HG03060 (cell line): ENCODE data around the gene PLCG2.

Experiments used
- ATAC-seq: cut with Tn5 transposase; IDR thresholded peaks from one replicate; pipeline ENCODE4 v1.9.1; 2021; ENCODE audit warnings: low read depth, moderate number of reproducible peaks; ENCODE audit not compliant: unreplicated experiment

Gene PLCG2

GRCh38 chr16:81838794-81839193, 59.7 kb downstream of the PLCG2 start:
- no peak for ATAC-seq

- peak; percentile 35 for ATAC-seq
Measured at GRCh38 chr16:81841722-81842121, 62.6 kb downstream of the PLCG2 start.

- ATAC-seq: no peak
Measured at GRCh38 chr16:81842564-81843242, 63.6 kb downstream of the PLCG2 start.

DNA sequence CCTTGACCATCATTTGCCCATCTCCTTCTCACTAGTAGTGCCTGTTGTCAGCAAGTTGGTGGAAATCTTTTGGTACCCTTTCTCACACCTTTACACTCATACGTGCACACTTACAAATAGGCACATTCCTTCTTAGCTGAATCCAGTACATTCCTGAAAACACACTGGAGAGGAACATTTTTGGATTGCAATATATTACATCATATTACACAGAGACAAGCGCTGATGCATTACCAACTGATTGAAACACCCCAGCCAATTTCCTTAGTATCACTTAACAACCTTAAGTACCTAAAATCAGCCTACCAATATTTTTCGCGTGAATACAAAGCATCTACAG, 64.1 kb downstream of the PLCG2 start:
- no peak for ATAC-seq

- no peak for ATAC-seq
Measured at GRCh38 chr16:81843683-81844082, 64.6 kb downstream of the PLCG2 start.

DNA sequence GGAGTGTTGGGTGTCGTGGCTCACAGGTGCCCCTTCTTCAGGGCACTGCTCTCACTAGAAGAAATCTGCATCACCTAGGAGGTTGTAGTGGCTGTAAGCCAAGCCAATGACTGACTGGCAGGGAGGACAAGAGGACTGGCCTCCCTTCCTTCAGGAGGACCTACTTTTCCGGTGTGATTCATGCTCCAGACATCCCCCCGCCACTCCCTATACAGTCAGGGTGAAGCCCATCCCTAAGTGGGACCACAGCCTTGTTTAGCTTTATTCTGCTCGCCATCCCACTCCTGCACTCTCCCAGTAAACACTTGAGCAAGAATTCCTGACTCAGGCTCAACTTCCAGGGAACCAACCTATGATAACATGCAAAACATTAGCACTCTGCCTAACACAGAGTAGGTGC, 67.0 kb downstream of the PLCG2 start:
- no peak for ATAC-seq

- ATAC-seq: no peak
Measured at GRCh38 chr16:81848306-81848853, 69.3 kb downstream of the PLCG2 start.

DNA sequence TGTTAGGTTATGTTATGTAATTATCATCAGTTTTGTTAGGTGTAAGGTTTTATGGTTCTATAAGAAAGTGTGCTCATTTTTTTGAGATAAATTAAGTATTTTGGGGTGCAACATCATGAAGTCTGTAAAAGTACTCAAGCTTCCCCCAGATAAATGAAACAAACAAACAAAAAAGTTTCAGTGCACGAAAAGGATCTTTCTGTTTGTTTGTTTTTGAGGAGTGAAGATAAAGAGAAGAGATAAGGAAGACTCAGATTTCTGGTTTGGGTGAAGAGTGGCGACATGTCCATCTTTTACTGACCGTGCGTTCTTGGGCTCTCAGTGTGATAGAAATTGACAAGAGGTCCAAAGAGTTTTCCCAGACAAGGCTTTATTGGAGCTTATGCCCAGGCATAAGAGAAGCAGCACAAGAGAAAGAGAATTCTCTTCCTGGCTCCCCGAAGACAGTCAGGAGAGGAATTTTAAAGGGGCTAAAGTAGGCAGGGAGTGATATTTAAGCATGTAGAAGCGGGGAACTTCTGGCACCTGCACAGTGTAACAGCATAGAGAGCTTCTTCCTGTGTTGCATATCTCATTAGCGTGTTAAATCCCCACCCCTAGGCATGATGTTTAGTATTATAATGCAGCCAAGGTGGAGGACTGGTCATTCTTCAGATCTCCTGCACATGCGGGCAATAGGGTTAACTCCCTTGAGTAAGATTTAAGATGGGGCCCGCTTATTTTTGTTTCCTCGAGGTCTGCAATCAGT, 71.3 kb downstream of the PLCG2 start:
- no peak for ATAC-seq

DNA sequence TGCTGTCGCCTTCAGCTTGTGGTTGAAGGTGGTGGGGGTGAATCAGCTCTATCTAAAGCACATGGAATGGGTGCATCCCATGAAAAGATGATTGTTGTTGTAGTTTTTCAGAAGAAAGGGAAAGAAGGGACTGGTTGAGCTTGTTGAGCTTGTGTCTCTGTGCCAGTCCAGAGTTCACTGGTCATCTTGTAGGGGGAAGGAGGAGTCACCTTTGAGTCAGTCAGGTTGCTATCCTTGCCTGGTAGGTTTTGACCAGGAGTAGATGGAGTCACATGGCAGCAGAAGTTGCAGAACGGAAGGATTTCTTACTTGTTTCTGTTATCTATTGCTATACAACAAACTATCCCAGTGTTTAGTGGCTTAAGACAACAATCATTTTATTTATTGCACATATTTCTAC, 73.3 kb downstream of the PLCG2 start:
- ATAC-seq: no peak

- ATAC-seq: no peak
Measured at GRCh38 chr16:81855552-81856153, 76.6 kb downstream of the PLCG2 start.

DNA sequence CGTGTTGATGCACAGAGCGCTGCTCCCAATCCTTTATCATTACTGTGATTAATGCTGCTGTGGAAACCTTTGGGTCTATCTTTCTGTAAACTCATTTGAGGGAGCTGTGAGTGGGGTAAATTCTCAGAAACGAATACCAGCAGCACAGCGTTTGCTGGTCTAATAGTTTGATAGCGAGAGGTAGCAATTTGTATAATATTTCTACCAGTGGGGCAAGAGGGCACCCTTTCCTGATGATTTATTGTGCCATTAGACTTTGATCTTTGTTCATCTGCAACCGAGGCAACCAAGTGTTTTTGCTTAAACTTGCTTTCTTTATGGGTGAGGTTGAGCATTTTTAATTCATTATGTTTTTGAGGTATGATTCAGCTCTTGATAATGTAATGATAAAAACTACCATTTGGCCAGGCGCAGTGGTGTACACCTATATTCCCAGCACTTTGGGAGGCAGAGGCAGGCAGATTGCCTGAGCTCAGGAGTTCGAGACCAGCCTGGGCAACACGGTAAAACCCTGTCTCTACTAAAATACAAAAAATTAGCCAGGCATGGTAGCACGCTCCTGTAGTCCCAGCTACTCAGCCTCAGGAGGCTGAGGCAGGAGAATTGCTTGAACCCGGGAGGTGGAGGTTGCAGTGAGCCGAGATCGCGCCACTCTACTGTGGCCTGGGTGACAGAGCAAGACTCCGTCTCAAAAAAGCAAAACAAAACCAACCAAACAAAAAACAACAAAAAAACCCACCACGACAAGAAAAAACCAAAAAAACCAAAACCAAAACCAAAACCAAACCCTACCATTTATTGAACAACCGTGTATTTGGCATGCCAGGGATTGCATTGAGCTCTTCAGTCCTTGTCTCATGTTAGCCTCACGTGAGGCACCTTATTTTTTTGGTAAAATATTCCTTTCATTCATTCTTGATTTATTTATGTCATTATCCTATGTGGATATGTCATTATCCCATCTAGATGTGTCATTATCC, 81.5 kb downstream of the PLCG2 start:
- no peak for ATAC-seq

DNA sequence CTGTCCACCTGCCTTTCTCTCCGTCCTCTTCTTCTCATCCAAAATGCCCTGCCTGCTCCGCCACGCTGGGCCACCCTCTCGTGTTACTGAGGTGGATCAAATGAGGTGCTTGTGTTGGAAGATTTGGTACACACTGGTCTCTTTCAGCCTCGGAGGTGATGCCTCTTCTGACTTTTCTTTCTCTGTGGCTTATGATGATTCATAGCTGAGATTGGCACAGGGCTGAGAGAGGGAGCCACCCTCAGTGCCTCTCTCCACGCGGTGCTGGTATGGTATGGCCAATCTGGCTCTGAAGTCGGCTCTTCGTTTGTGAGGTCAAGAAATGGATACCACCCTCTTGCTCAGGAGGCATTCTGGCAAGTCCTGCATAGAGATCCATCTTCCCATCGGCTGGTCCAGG, 82.4 kb downstream of the PLCG2 start:
- ATAC-seq: no peak

- no peak for ATAC-seq
Measured at GRCh38 chr16:81861915-81862314, 82.8 kb downstream of the PLCG2 start.

DNA sequence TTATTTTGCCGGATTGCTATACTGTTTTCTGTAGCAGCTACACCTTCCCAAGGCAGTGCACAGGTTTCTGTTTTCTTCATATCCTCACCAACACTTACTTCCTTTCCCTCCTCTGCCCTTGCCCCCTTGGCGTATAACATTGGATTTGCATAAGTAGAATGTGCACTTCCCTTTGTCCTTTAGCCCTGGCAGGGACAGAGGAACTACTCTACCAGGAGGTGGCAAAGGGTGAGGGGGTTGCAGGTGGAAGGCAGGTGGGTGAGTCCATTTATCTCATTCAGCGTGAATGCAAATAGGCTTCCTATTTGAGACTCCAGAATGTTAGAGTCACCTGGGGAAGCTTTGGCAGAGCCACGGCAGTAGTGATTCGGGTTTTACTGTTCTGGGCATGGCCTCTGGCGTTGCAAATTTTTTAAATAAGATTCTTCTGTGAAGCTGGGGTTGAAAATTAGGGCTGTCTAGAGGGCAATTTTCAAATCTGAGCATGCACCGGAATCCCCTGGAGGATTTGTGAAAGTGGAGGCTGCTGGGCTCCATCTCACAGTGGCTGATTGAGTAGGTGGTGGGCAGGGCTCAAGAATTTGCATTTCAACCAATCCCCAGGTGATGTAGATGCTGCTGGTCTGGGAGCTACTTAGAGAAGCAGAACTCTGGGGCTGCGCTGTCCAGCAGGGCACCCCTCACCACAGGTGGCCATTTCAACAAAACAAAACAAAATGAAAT, 84.7 kb downstream of the PLCG2 start:
- peak; percentile 49 for ATAC-seq

DNA sequence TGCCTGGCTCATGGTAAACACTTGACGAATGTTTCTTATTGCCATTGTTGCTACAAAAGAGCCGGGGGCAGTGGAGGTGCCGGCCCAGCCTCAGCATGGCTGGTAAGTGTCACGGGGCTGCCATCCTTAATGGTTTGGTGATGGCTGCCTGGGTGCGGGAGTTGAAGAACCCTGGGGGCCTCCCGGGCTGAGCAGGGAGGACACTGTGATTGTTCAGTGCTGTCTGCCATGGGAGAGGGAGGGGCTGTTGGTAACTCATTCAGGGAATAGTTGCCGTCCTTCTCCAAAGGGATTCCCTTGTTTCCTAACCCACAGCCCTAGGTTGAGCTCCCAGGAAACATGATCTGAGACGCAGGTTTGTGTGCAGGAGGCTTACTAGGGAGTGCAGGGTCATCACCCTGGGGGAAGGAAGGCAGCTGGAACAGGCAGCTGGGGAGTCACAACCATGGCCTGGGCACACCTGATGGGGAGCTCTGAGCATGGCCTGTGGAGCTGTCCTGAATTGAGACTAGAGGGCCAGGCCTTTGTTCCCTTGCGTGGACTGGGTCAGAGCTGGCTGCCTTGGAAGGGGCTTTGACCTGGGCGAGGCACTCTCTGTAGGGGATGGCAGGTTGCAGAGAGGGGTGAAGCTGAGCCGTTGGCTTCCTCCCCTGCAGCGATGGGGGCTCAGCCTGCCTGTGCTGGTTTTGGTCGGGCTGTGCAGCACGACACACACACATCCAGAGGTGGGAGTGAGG, 85.7 kb downstream of the PLCG2 start:
- no peak for ATAC-seq

GRCh38 chr16:81866820-81867440, 87.8 kb downstream of the PLCG2 start:
- no peak for ATAC-seq

DNA sequence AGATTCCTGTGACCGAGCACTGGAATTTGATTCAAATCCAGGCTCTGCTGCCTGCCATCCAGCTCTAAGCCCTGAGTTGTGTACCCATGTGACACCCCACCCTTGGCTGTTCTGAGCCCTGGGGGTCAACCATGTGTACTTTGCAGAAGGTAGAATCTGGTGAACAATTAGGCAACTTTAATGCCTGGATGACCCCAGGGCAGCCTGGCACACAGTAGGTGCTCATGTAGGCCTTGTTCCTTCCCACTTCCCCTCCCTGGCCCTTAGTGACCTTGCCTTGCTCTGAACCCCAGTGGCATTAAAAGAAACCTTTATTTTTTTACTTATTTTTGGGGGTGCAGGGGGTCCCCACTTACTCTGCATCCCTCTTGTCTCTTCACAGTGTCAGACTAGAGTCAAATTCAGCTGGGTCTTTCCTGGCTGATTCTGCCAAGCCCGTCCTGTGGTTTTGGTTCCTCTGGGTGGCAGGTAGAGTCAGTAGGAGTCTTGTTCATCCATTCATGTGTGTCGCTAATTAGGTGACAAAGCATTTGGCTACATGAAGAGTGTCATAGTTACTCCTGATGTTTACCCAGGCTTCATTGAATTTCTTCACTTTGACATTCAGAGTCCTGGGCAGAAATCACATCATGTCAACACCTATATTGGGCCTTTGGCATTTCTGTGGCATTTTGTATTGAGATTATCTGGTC, 89.1 kb downstream of the PLCG2 start:
- ATAC-seq: no peak

- no peak for ATAC-seq
Measured at GRCh38 chr16:81869326-81869725, 90.2 kb downstream of the PLCG2 start.
